ENCODE measurements around the gene DUSP22. TPM values are rescaled to one million over a fixed set of nuclear protein-coding genes. Genes with fewer than 3 reads are reported as not detected.

Gene DUSP22
- total and polyA plus RNA-seq, 2 of the 8 experiments (the other 6 are each of a cell fraction or from before 2014, with no cell fraction given), result 15.5 to 32.4 TPM

DNA sequence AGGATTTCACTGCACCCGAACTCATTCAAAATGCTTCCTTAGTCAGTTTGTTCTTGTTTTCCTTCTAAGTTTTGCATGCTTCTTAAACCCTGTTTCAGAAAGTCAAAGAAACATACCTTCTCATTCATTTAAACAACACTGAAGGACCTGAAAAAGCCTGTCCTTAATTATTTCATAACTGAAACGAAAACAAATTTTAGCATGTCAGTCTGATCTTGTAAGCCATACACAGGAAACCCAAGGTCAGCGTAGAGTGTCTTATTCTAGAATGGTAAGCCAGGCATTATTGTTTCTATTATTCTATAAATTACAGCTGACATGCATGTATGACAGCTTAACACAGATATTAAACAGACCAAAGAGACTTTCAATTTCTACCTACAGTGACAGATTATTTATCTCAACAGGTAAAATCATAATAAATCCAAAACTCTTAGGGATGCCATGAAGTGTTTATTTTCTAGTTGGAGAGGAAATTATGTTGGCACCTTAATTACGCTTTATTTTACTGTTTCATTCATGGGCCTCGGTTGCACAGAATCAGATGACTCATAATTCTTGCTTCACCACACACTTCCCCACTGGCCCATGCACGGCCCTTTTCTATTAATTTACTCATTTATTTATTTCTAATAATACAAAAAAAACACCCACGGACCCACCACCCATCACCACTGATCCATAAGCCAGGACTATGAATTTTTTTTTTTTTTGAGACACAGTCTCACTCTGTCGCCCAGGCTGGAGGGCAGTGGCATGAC lies 39.3 kb upstream of the DUSP22 start (continued):
- TF ChIP-seq TBP (IDR thresholded peaks at IDR 0.05; ENCODE audit: low read depth, low read length) (no peak), CREB1 (IDR thresholded peaks at IDR 0.05) (no peak), SP1 (IDR thresholded peaks at IDR 0.05; ENCODE audit: low read depth, low read length) (no peak), GTF2F1 (IDR thresholded peaks at IDR 0.05; ENCODE audit: borderline replicate concordance, low read depth, low read length) (no peak), SIX5 (IDR thresholded peaks at IDR 0.05; ENCODE audit: low read depth, low read length) (no peak), SAP30 (IDR thresholded peaks at IDR 0.05; ENCODE audit: insufficient read depth, insufficient replicate concordance, low read length) (no peak)
